Measurements from ENCODE around the gene TNS1.

- TF ChIP-seq EZH2 (IDR thresholded peaks at IDR 0.05), result no peak
- TF ChIP-seq POLR2AphosphoS5 (IDR thresholded peaks at IDR 0.05; ENCODE audit: borderline replicate concordance, low read depth, low read length), result no peak
Observed at GRCh38 chr2:217946051-217946450, 56.7 kb downstream of the TNS1 start.

Data from SK-N-MC (cell line).